Hepatocyte (in vitro differentiated cells): ENCODE results near the gene MAT2B. TPM values are rescaled to one million over a fixed set of nuclear protein-coding genes. Genes with fewer than 3 reads are reported as not detected.

Experiments
- DNase-seq: peaks from one replicate; pipeline ENCODE4 v3.0.0-alpha.2; 2016; ENCODE audit warnings: low spot score
- H2AFZ ChIP-seq: fragments of 200-600 bp; sonication (generic); 2 replicates; pipeline ENCODE4 v1.6.0; 2016; ENCODE audit warnings: antibody characterized with exemption, mild to moderate bottlenecking
- H3K27ac ChIP-seq: fragments of 200-600 bp; sonication (generic); 2 replicates; pipeline ENCODE4 v1.5.1; 2016; ENCODE audit warnings: mild to moderate bottlenecking
- H3K27me3 ChIP-seq: fragments of 200-600 bp; sonication (generic); 2 replicates; pipeline ENCODE4 v1.6.1; 2016
- H3K36me3 ChIP-seq: fragments of 200-600 bp; sonication (generic); replicated peaks from 2 replicates; pipeline ENCODE4 v1.5.1; 2016; ENCODE audit warnings: low read depth; ENCODE audit not compliant: insufficient read depth
- H3K4me1 ChIP-seq: fragments of 200-600 bp; sonication (generic); 2 replicates; pipeline ENCODE4 v1.5.1; 2016; ENCODE audit warnings: mild to moderate bottlenecking, moderate library complexity; ENCODE audit not compliant: insufficient read depth
- H3K4me2 ChIP-seq: fragments of 200-600 bp; sonication (generic); 2 replicates; pipeline ENCODE4 v1.6.0; 2016
- H3K4me3 ChIP-seq: fragments of 200-600 bp; sonication (generic); 2 replicates; pipeline ENCODE4 v1.5.1; 2016; ENCODE audit warnings: mild to moderate bottlenecking
- H3K79me2 ChIP-seq: fragments of 200-600 bp; sonication (generic); 2 replicates; pipeline ENCODE4 v1.6.0; 2017; ENCODE audit warnings: mild to moderate bottlenecking
- H3K9me2 ChIP-seq: fragments of 200-600 bp; sonication (generic); replicated peaks from 2 replicates; pipeline ENCODE4 v1.6.0; 2017; ENCODE audit warnings: mild to moderate bottlenecking; ENCODE audit not compliant: insufficient read depth
- H3K9me3 ChIP-seq: fragments of 200-600 bp; sonication (generic); 2 replicates; pipeline ENCODE4 v1.5.1; 2016; ENCODE audit warnings: low read depth, mild to moderate bottlenecking
- H4K20me1 ChIP-seq: fragments of 200-600 bp; sonication (generic); 2 replicates; pipeline ENCODE4 v1.6.0; 2016; ENCODE audit warnings: mild to moderate bottlenecking; ENCODE audit not compliant: insufficient read depth, poor library complexity, severe bottlenecking
- EZH2 ChIP-seq: fragments of 200-600 bp; sonication (generic); IDR thresholded peaks from 2 replicates; pipeline ENCODE4 v1.6.1; 2016; ENCODE audit warnings: antibody characterized with exemption, mild to moderate bottlenecking, borderline replicate concordance
- EZH2phosphoT487 ChIP-seq: fragments of 200-600 bp; sonication (generic); IDR thresholded peaks from one replicate; pipeline ENCODE4 v1.6.1; 2018; ENCODE audit warnings: antibody characterized with exemption, mild to moderate bottlenecking, low read depth, moderate library complexity; ENCODE audit not compliant: unreplicated experiment, severe bottlenecking
- WGBS: methylation state at CpG from one replicate; pipeline ENCODE4 v1.1.6; 2016; ENCODE audit warnings: low lambda C conversion rate; ENCODE audit errors: missing lambda C conversion rate; 5-methylcytosine and 5-hydroxymethylcytosine counted together
- polyA plus RNA-seq: library from polyadenylated mRNA; unstranded; fragments of >200 nt; fragmentation: Nextera tagmentation; extraction: Ambion mirVana; gene quantifications from 2 replicates; pipeline ENCODE4 v1.2.1, GENCODE V29; 2016
- total RNA-seq: library from RNA; depleted of rRNA; stranded (reverse); fragments of >200 nt; gene quantifications from 2 replicates; pipeline ENCODE4 v1.2.3, GENCODE V29; 2014
- TF ChIP-seq, protein P1 (sequence below): fragments of 200-600 bp; sonication (generic); IDR thresholded peaks from 2 replicates; pipeline ENCODE4 v1.5.1; 2016; ENCODE audit warnings: antibody characterized with exemption, mild to moderate bottlenecking; ENCODE audit not compliant: poor library complexity

MAT2B gene
- total and polyA plus RNA-seq, 2 experiments from 2014 or later: 65.4 to 73.8 TPM

DNA sequence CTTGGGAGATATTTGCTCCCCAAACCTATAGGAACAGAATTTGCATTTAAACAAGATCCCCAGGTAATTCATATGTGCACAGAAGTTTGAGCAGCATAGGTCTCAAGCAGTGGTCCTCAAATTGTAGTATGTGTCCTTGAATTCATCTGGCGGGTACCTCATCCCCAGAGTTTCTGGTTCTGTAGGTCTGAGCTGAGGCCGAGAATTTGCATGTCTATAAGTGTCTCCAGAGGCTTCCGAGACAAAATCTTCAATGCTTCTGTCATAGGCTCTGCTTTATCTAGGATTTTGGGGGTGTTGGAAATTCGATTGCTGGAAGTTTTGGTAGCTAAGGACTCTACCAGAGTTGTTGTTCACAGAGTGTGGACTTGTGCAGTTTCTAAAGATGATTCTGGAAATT lies 38.6 kb downstream of the MAT2B start:
- Histone ChIP-seq H3K9me2 (no peaks in the 10 kb centered on the region), H3K36me3 (no peaks in the 10 kb centered on the region), H3K27ac (no peak overlapping the region), H2AFZ (no peak overlapping the region), H3K4me2 (no peak overlapping the region), H3K27me3 (no peaks in the 10 kb centered on the region), H3K9me3 (no peaks in the 10 kb centered on the region), H3K79me2 (no peaks in the 10 kb centered on the region), H3K4me3 (no peak overlapping the region), H4K20me1 (no peaks in the 10 kb centered on the region), H3K4me1 (no peaks in the 10 kb centered on the region)
- no peak for DNase-seq
- WGBS: 75% methylated on average over 4 of the region's 4 CpGs
- TF ChIP-seq, protein P1, sequence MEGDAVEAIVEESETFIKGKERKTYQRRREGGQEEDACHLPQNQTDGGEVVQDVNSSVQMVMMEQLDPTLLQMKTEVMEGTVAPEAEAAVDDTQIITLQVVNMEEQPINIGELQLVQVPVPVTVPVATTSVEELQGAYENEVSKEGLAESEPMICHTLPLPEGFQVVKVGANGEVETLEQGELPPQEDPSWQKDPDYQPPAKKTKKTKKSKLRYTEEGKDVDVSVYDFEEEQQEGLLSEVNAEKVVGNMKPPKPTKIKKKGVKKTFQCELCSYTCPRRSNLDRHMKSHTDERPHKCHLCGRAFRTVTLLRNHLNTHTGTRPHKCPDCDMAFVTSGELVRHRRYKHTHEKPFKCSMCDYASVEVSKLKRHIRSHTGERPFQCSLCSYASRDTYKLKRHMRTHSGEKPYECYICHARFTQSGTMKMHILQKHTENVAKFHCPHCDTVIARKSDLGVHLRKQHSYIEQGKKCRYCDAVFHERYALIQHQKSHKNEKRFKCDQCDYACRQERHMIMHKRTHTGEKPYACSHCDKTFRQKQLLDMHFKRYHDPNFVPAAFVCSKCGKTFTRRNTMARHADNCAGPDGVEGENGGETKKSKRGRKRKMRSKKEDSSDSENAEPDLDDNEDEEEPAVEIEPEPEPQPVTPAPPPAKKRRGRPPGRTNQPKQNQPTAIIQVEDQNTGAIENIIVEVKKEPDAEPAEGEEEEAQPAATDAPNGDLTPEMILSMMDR: no peak
- no peak for TF ChIP-seq EZH2
- TF ChIP-seq EZH2phosphoT487: no peak

DNA sequence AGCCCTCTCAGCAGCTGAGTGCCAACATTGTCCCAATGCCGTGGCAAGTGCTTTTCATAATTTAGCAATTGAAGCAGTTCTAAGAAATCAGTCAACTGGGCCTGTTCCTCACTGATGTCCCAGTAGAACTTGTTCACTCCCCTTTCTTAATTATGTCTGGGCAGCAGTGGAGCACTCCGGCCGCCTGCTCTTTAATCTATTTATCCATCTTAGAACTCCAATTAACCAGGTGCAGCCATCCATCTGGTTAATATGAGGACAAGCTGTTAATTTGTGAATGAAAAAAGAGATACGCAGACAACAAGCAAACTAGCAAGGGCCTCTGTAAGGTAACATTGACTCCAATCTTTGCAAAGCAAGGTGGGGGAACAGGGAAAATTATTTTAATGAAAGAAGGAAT lies 39.4 kb downstream of the MAT2B start:
- Histone ChIP-seq H4K20me1 (no peaks in the 10 kb centered on the region), H3K4me2 (no peak overlapping the region), H3K4me1 (no peaks in the 10 kb centered on the region), H3K4me3 (no peak overlapping the region), H3K9me2 (no peaks in the 10 kb centered on the region), H3K9me3 (no peaks in the 10 kb centered on the region), H3K79me2 (no peaks in the 10 kb centered on the region), H3K27me3 (no peaks in the 10 kb centered on the region), H3K27ac (no peak overlapping the region), H2AFZ (no peak overlapping the region), H3K36me3 (no peaks in the 10 kb centered on the region)
- DNase-seq: no peak
- TF ChIP-seq, protein P1: no peak
- no peak for TF ChIP-seq EZH2
- no peak for TF ChIP-seq EZH2phosphoT487
- WGBS: 80% methylated on average over 4 of the region's 4 CpGs

DNA sequence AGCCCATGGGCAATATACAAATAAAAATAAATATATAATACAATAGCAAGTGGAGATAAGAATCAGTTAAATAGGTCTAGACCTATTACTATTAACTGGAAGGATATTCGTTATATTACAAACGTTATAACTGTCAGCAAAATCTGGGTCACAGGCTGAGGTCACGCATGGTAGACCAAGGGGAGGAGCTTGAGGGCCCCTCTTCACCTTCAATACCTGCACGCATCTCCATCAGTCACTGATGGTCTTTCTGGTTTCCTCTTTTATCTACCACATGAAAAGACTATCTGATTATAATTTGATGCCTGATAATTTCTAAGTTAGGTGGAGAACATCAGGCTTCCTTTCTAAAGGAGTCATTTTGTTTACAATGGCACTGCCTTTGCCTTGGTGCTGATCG lies 43.2 kb downstream of the MAT2B start:
- H2AFZ ChIP-seq: no peak overlapping the region
- no peak for TF ChIP-seq EZH2phosphoT487
- TF ChIP-seq, protein P1: no peak
- TF ChIP-seq EZH2: no peak

DNA sequence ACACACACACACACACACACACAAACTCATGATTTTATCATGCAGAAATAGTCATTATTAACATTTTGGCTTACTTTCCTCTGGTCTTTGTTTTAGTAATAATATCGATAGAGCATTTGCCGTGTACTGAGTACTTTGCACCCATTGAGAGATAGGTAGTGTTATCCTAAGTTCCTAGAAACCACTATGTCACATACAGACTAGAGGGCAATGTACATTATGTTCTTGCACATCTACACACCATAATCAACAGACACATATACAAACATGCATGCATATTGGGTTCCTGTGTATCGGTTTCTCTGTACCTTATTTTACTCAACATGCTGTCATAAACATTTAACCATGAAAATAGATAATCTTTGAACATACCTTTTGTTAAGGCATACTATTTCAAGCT lies 45.7 kb downstream of the MAT2B start:
- Histone ChIP-seq H3K36me3 (no peaks in the 10 kb centered on the region), H3K4me3 (no peak overlapping the region), H3K9me2 (no peaks in the 10 kb centered on the region), H3K27me3 (no peaks in the 10 kb centered on the region), H3K79me2 (no peaks in the 10 kb centered on the region), H3K27ac (no peak overlapping the region), H3K9me3 (no peaks in the 10 kb centered on the region), H3K4me1 (no peaks in the 10 kb centered on the region), H2AFZ (no peak overlapping the region), H3K4me2 (no peak overlapping the region), H4K20me1 (no peaks in the 10 kb centered on the region)
- DNase-seq: no peak
- WGBS: 94% methylated on average over 3 of the region's 3 CpGs
- TF ChIP-seq, protein P1: no peak

More for the DNA sequence above, 43.2 kb downstream of the MAT2B start:
- Histone ChIP-seq H3K4me2 (no peak overlapping the region), H3K9me3 (no peaks in the 10 kb centered on the region), H3K27ac (no peak overlapping the region), H3K27me3 (no peaks in the 10 kb centered on the region), H4K20me1 (no peaks in the 10 kb centered on the region), H3K4me3 (no peak overlapping the region), H3K79me2 (no peaks in the 10 kb centered on the region), H3K9me2 (no peaks in the 10 kb centered on the region), H3K36me3 (no peaks in the 10 kb centered on the region), H3K4me1 (no peaks in the 10 kb centered on the region)
- WGBS: 83% methylated on average over 5 of the region's 5 CpGs
- DNase-seq: no peak
